OCI-M2 (cell line): Measurements from ENCODE around the gene ATP11B.
"Not testable (repeated sequence)": the region's sequence is repeated elsewhere in the genome, so short reads cannot be mapped to it uniquely, and the experiment has no call there.

Experiments used
- DNase-seq: peaks from one replicate; lab custom pipeline; 2025; ENCODE audit not compliant: unreplicated experiment; lab: John Stamatoyannopoulos, UW

ATP11B gene

GRCh38 chr3:182794455-182795388 is 1.4 kb downstream of the ATP11B start:
- no peak for DNase-seq

- no peak for DNase-seq
Measured at GRCh38 chr3:182795389-182795782, 2.1 kb downstream of the ATP11B start.

DNA sequence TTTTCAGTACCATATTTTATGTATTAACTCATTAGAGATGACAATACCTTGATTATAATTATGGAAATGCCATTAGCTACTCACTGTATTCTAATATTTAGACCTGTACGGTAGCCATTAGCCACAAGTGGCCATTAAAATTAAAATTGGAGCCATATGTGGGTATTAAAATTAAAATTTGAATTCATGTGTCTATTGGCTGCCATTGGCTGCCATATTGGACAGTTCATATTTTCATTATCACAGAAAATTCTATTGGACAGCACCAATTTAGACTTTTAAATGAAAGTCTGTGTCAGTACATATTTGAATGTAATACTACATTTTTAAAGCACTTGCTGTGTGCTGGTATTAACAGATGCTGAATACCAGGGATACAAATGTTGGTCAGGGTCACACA is 3.0 kb downstream of the ATP11B start:
- DNase-seq, result no peak

DNA sequence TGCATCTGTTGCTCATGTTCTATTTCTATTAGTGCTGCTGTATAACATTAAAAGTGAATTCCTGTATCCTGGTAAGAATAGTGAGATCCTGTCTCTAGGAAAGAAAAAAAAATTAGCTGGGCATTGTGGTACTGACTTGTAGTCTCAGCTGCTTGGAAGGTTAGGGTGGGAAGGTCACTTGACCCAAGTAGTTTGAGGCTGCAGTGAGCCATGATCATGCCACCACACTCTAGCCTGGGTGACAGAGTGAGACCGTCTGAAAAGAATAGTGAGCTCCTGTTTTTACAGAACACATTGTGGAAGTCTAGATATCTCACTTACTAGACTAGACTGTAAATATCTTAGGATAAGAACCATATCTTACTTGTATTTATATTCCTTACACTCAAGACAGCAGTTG is 4.6 kb downstream of the ATP11B start:
- DNase-seq, result no peak

- not testable (repeated sequence) for DNase-seq
Measured at GRCh38 chr3:182799143-182799542, 5.8 kb downstream of the ATP11B start.

GRCh38 chr3:182800508-182800907 is 7.2 kb downstream of the ATP11B start:
- DNase-seq, result no peak

- DNase-seq, result no peak
Measured at GRCh38 chr3:182802413-182803390, 9.4 kb downstream of the ATP11B start.

- DNase-seq, result no peak
Measured at GRCh38 chr3:182803596-182803995, 10.3 kb downstream of the ATP11B start.

DNA sequence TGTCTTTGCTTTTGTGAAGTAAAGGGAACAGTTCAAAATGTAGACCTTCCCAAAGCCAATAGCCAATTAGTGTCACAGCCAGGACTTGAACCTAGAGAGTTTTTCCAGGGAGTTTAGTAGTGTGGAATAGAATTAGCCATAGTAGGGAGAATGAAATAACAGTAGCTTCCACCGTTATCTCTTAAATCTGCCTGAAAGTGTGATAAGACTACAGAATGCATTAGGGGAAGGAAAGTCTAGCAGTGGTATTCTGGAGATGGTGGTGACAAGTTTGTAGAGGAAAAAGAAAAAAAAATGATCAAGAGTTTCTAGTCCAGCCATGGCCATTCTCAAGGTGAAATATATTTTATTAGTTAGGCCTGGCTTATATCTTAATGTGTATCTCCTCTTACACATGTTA is 13.8 kb downstream of the ATP11B start:
- DNase-seq, result no peak

DNA sequence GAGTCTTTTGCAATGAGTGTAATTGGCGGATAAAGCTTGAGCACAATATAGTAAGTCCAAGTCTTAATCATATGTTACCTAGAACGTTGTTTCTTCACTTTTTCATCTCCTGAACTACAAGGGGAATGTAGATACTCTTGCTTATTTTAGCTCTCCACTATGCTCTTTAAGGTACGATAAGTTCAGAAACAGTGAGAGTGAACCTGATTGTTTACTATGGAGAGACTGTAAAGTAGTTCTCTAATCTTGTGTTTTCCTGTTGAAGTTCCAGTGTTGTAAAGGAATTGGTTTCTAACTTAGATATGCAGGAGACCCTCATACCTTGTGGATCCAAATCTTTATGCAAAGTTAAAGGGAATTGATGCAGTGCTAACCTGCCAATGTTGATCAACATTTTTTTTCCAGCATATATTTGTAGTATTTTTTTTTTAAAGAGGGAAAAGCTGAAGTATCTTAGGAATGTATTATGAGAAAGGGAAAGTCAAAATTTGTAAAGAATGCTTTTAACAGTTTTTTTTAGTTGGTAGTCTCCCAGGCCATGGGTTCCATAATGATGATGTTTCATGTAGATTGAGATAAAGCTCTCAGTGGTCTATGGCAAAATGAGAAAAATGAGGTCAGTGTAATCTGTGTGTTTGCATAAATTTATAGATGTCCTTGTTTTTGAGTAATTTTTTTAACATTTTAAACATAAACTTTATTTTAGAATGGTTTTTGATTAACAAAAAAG is 14.9 kb downstream of the ATP11B start:
- no peak for DNase-seq

- no peak for DNase-seq
Measured at GRCh38 chr3:182809531-182809930, 16.2 kb downstream of the ATP11B start.

GRCh38 chr3:182810574-182811268 is 17.4 kb downstream of the ATP11B start:
- no peak for DNase-seq

- DNase-seq, result no peak
Measured at GRCh38 chr3:182811269-182811596, 17.9 kb downstream of the ATP11B start.

- DNase-seq, result peak; percentile 5
Measured at GRCh38 chr3:182812123-182812522, 18.8 kb downstream of the ATP11B start.

- no peak for DNase-seq
Measured at GRCh38 chr3:182814419-182815062, 21.2 kb downstream of the ATP11B start.

GRCh38 chr3:182816181-182816580 is 22.9 kb downstream of the ATP11B start:
- DNase-seq, result no peak

GRCh38 chr3:182818296-182818978 is 25.1 kb downstream of the ATP11B start:
- DNase-seq, result no peak

DNA sequence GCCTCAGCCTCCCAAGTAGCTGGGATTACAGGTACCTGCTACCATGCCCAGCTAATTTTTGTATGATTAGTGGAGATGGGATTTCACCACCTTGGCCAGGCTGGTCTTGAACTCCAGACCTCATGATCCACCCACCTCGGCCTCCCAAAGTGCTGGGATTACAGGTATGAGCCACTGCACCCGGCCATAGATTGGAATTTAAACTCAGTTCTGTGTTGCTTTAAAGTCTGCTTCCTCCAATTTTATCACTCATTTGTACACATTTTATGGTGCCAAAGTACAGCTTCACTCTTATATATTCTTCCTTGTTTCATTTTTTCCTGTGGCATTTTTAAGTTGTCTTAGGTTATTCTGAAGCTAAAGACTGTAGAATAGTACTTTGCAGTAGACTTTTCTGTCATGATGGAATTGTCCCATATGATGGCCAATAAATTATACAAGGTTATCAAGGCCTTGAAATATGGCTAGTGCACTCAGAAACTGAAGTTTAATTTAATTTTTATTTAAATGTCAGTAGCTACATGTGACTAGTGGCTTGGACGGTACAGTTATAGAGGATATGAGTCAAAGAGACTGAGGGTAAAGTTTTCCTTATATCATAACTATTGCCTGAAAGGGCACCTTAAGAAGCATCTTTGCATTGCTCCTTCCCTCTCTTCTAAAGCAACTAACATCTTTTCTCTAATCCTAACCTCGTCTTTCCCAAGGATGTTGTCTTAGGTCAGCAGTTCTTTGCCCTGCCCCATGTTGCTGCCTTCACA is 28.1 kb downstream of the ATP11B start:
- no peak for DNase-seq

DNA sequence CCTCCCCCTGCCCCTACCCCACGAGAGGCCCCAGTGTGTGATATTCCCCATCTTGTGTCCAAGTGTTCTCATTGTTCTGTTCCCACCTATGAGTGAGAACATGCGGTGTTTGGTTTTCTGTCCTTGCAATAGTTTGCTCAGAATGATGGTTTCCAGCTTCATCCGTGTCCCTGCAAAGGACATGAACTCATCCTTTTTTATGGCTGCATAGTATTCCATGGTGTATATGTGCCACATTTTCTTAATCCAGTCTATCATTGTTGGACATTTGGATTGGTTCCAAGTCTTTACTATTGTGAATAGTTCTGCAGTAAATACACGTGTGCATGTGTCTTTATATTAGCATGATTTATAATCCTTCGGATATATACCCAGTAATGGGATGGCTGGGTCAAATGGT is 29.0 kb downstream of the ATP11B start:
- DNase-seq, result not testable (repeated sequence)
